ENCODE data around the gene FYN.

- TF ChIP-seq CTCF (IDR thresholded peaks at IDR 0.05) (no peak), POLR2A (IDR thresholded peaks at IDR 0.05) (no peak)
Measured at GRCh38 chr6:111718990-111719389, 154.3 kb downstream of the FYN start.

Measured in transverse colon (tissue), 3 donors.